ENCODE data around the gene MUC6.

The MUC6 gene

GRCh38 chr11:1037506-1038055 lies 1.1 kb upstream of the MUC6 start:
- no peak for DNase-seq (ENCODE audit: low read depth)

- DNase-seq (ENCODE audit: low read depth): no peak
Measured at GRCh38 chr11:1036931-1037330, 413 bp upstream of the MUC6 start.

- DNase-seq (ENCODE audit: low read depth): no peak
Measured at GRCh38 chr11:1035577-1036283, 788 bp downstream of the MUC6 start.

GRCh38 chr11:1034456-1035295 lies 1.8 kb downstream of the MUC6 start:
- no peak for DNase-seq (ENCODE audit: low read depth)

GRCh38 chr11:1034001-1034400 lies 2.5 kb downstream of the MUC6 start:
- DNase-seq (ENCODE audit: low read depth): no peak

GRCh38 chr11:1033016-1033798 lies 3.3 kb downstream of the MUC6 start:
- DNase-seq (ENCODE audit: low read depth): no peak

GRCh38 chr11:1032310-1032891 lies 4.1 kb downstream of the MUC6 start:
- no peak for DNase-seq (ENCODE audit: low read depth)

GRCh38 chr11:1031121-1031899 lies 5.2 kb downstream of the MUC6 start:
- DNase-seq (ENCODE audit: low read depth): no peak

GRCh38 chr11:1030556-1030955 lies 6.0 kb downstream of the MUC6 start:
- no peak for DNase-seq (ENCODE audit: low read depth)

- no peak for DNase-seq (ENCODE audit: low read depth)
Measured at GRCh38 chr11:1030086-1030485, 6.4 kb downstream of the MUC6 start.

GRCh38 chr11:1029654-1030053 lies 6.9 kb downstream of the MUC6 start:
- no peak for DNase-seq (ENCODE audit: low read depth)

GRCh38 chr11:1029051-1029450 lies 7.5 kb downstream of the MUC6 start:
- no peak for DNase-seq (ENCODE audit: low read depth)

GRCh38 chr11:1028616-1029015 lies 7.9 kb downstream of the MUC6 start:
- DNase-seq (ENCODE audit: low read depth): no peak

GRCh38 chr11:1028291-1028540 lies 8.3 kb downstream of the MUC6 start:
- DNase-seq (ENCODE audit: low read depth): no peak

- no peak for DNase-seq (ENCODE audit: low read depth)
Measured at GRCh38 chr11:1027483-1028290, 8.8 kb downstream of the MUC6 start.

GRCh38 chr11:1026641-1027482 lies 9.7 kb downstream of the MUC6 start:
- DNase-seq (ENCODE audit: low read depth): no peak

- no peak for DNase-seq (ENCODE audit: low read depth)
Measured at GRCh38 chr11:1026163-1026450, 10.4 kb downstream of the MUC6 start.

- DNase-seq (ENCODE audit: low read depth): no peak
Measured at GRCh38 chr11:1025410-1026162, 10.9 kb downstream of the MUC6 start.

Measured in stimulated activated CD8-positive, alpha-beta memory T cell treated with anti-CD3 and anti-CD28 coated beads, Interleukin-15, amount 100 ng/mL, for 24 hours (primary cell).